Left ventricle myocardium superior (tissue), 1 donor: ENCODE data around the gene SLCO3A1. TPM values are rescaled to one million over a fixed set of nuclear protein-coding genes. Genes with fewer than 3 reads are reported as not detected.

Experiments used
- ATAC-seq: fragments of 200-7000 bp; cut with Tn5 transposase; one replicate; pipeline ENCODE4 v1.9.1; 2020; ENCODE audit warnings: mild to moderate bottlenecking, moderate library complexity
- DNase-seq: peaks from one replicate; pipeline ENCODE4 v3.0.0-alpha.2; 2020
- intact Hi-C: fragments of 100-400 bp; cut with micrococcal nuclease; formaldehyde crosslinking; loops from one replicate; pipeline ENCODE4 v1.11.0; 2022
- total RNA-seq: library from RNA; stranded (reverse); fragmentation: NEBNext Ultra II Directional; extraction: Animal tissue kit (Norgen Biotek cat#: 25700); gene quantifications from one replicate; pipeline ENCODE4 v1.2.1, GENCODE V29; 2021
- donor health status: DM: no; HTN: yes; CAD: no; lungs with severe emphysema.

SLCO3A1 gene
- total RNA-seq, 1 donor from 2014 or later = 52.8 TPM

DNA sequence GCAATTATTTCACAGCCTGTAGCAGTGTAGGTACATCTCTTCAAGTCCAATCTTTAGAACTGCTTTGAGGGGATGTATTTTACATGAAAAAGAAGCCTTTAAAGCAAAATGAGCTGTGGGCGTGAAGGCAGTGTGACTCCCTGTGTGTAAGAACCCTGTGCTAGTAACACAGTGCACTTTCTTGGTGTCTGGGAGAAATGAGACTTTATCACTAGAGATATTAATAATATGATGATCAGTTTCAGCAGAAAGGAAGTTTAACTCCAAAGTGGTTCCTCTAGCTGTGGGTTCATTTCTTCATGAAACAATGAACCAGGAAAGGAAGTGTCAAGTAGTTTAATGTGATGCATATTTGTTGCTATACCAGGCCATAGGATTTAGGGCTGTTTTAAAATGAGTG, 41.5 kb downstream of the SLCO3A1 start:
- DNase-seq (no peak), ATAC-seq (no peak)
- intact Hi-C loops = no loop called here

DNA sequence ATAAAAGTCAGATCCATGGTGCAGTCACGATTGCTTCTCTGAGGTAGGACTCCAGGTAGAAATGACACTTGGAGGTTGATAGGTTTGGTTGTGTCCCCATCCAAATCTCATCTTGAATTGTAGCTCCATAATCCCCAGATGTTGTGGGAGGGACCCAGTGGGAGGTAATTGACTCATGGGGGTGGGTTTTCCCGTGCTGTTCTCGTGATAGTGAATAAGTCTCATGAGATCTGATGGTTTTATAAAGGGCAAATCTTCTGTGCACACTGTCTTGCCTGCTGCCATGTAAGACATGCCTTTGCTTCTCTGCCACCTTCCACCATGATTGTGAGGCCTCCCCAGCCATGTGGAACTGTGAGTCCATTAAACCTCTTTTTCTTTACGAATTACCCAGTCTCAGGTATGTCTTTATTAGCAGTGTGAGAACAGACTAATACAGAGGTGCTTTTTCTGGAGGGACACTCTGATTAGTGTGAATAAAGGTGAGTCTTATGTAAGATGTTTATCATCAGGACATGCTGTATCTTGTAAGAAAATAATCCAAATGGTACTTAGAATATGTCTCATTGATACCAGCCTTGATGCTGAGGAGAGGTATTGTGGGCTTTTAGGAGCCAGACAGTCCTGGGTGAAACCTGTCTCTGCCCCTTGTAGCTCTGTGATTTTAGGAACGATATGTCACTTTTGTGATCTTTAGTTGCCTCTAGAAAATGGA, 43.0 kb downstream of the SLCO3A1 start:
- DNase-seq = no peak
- no peak for ATAC-seq
- intact Hi-C loops = no loop called here

DNA sequence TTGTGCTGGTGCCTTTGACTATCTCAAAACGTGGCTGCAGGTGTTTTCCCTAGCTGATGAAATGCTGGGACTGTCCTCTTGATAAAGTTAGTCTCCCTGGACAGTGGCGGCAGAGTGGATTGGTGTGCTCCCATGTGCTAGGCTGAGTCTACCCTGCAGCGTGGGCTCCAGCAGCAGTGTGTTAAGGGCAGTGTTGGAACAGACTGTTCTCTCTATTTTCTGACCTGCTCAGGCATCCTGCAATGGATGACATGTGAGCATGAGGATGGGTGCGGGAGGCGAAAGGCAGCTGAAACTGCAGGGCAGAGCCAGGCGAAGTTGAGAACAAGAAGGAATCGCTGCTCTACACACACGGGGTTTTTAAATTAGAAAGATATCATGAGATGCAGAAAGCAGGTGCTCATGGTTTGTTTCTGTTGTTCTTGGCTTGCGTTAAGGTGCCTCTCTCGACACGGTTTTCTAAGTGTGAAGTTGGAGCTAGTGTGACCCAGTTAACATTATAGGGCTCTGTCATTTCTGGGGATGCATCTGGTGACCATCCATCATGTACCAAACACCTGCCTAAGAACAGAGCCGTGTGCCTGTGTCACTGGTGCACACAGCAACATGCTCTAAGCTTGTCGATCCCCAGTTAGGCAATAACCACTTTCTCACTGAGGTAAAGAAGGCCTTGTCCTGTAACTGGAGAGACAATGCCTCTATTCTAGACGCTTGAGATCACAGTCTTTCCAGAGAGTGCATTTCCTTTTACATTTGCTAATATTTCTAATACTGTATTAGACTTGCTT, 44.3 kb downstream of the SLCO3A1 start:
- ATAC-seq = peak; percentile 94
- intact Hi-C loops = no loop called here
- DNase-seq = peak; percentile 61

DNA sequence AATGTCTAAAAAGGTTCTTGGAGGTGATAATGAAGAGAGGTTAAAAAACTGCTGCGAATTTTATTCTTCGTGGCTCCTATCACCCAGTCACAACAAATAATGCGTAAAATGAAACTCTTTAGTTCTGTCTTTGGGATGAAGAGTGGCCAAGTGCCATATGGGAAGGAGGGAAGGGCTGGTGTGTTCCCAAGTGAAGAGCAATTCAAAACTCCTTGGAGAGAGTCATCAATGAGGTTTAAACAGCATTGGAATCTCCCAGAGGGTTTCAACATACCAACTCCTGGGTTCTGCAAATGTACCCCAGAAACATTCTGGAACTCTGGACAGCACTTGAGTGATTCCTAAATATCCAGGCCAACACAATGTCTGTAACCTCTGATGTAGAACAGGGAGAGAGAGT, 45.3 kb downstream of the SLCO3A1 start:
- intact Hi-C loops = no loop called here
- DNase-seq (no peak), ATAC-seq (no peak)

DNA sequence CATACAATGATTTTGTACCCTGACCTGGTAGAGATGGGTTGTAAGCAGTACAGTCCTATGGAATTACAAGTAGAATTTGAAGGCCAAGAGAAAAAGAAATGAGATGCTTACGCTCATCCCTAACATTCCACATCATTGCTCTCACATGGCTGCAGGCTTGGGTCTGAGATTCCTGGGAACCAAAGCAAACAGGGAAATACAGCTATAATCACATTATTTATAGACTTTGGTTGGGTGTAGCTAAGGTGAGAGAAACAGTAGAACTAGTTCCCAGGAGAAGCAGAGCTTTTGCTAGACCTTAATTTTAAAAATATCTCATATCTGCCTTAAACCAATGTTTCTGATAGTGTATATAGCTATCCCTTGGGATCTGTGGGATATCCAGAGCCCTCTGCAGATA, 51.4 kb downstream of the SLCO3A1 start:
- ATAC-seq (no peak), DNase-seq (no peak)
- intact Hi-C loops = no loop called here

DNA sequence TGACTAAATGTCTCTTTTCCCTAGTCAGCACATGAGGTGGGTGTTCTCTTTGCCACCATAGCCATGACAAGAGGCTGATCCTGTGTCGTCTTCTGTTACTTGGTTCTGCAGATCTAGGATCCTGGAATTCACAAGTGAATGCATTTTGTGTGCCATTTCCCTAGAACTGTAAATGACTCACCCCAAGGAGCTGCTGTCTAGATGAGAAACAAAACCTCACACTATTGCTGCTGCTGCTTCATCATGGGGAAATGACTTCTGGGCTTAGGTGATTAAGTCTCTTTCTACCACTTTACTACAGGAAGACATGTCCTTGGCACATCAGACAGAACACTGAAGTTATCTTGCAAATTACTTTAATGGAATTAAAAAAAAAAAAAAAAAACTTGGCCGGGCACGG, 54.9 kb downstream of the SLCO3A1 start:
- DNase-seq = no peak
- intact Hi-C loops = no loop called here
- no peak for ATAC-seq

DNA sequence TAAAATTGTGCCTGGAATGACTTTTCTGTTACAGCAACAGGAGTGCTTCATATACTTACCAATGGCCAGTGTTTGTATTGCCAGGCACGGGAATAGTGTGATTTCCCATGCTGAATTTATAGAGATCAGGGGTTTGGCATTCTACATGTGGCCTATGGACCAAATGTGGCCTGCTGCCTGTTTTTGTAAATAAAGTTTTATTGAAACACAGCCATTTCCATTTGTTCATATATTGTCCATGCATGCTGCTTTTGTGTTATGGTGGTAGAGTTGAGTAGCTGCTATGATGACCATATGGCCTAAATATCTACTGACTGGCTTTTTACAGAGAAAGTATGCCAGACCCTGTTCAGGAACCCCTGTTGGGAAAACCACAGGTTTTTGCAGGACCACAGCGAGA, 55.6 kb downstream of the SLCO3A1 start:
- ATAC-seq (no peak), DNase-seq (no peak)
- intact Hi-C loops = no loop called here

DNA sequence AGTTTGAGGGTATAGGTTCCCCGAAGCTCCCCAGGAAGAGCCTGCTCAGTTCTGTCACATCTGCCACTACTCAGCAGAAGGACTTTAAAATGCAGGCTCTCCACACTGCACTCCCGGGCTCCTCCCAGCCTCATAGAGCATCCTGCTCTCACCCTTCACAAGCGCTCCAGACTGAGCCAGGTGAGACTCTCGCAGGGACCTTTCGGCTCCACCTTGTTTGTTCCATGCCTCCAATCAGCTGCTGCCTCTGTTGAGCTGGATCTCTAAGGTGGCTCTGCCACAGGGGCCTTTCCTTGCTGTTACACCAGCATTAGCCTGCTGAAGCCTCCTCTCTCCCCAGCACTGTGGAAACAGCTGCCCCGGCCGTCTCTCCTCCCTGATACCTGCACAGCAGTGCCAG, 56.1 kb downstream of the SLCO3A1 start:
- no peak for DNase-seq
- no peak for ATAC-seq
- intact Hi-C loops = no loop called here

DNA sequence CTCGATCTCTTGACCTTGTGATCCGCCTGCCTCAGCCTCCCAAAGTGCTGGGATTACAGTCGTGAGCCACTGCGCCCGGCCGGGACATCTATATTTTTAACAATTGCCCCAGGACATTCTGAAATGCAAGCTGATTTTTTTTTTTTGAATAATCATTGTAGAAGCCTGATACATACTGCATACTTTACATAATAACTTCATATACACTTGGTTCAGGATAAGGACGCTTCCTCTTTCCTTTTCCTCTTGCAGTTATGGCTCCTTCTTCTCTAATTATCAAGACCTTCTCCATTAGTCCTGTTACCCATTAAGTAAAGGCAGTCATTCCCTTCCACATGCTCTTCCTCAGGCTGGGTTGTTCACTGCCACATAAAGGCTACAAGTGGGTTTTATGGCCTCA, 58.3 kb downstream of the SLCO3A1 start:
- DNase-seq (no peak), ATAC-seq (no peak)
- intact Hi-C loops = no loop called here

DNA sequence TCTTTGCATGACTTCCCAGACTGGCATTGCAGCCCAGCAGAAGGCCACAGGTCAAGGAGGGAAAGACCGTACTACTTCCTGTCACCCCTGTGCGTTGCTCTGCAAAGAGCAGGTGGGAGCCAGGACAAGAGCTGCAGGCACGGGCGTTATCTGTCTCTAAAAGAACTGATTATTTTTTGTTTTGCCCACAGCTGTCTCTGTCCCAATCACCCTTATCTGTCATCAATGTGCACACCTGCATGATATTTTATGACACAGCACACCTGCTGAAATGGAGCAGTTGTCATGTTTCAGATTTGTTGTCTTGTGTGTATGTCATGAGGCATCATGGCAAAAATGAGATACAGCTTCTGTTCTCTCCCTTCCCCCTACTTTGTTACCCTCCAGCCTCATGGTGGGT, 58.8 kb downstream of the SLCO3A1 start:
- ATAC-seq = no peak

DNA sequence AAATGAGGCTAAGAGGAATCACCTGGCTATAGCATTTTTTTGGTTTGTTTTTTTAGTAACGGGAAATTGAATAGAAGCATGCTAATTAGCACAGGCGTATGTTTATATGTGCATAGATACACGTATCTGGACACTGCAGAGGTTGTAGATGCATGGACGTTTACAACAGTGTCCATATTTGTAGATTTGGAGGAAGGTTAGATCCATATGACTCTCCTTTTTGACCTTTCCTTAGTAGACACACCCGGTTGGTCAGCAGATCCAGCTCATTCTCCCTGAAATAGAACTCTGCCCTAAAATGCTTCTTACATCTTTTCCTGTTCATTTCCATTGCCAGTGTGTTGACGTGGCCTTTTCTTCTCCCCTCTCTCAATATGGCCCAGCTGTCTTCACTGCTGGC, 60.1 kb downstream of the SLCO3A1 start:
- ATAC-seq (peak; percentile 31), DNase-seq (no peak)
- intact Hi-C loops = no loop called here

More for the DNA sequence above, 58.8 kb downstream of the SLCO3A1 start:
- DNase-seq = no peak
- intact Hi-C loops = no loop called here

DNA sequence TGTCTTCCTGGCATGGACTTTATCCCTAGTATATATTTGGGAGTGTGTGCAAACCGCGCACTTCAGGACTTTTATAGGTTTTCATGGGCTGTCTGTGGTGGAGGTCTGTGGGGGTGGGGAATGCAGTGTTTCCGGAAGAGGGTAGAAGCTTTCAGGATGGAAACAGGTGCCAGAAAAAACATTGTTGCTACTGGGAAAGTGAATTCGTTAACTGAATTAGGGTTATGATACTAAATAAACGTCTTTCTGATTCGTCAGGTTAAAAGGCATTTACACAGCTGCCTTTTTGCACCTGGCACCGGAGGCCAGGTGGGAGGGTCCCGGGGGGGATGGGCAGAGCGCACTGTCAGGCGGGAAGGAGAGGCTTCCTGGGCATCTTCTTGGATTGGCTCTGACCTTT, 62.1 kb downstream of the SLCO3A1 start:
- ATAC-seq (no peak), DNase-seq (no peak)
- intact Hi-C loops = no loop called here

DNA sequence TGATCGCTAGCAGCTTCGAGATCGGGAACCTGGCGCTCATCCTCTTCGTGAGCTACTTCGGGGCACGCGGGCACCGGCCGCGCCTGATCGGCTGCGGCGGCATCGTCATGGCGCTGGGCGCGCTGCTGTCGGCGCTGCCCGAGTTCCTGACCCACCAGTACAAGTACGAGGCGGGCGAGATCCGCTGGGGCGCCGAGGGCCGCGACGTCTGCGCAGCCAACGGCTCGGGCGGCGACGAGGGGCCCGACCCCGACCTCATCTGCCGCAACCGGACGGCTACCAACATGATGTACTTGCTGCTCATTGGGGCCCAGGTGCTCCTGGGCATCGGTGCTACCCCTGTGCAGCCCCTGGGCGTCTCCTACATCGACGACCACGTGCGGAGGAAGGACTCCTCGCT, 62.5 kb downstream of the SLCO3A1 start:
- ATAC-seq = no peak
- intact Hi-C loops = no loop called here
- no peak for DNase-seq

DNA sequence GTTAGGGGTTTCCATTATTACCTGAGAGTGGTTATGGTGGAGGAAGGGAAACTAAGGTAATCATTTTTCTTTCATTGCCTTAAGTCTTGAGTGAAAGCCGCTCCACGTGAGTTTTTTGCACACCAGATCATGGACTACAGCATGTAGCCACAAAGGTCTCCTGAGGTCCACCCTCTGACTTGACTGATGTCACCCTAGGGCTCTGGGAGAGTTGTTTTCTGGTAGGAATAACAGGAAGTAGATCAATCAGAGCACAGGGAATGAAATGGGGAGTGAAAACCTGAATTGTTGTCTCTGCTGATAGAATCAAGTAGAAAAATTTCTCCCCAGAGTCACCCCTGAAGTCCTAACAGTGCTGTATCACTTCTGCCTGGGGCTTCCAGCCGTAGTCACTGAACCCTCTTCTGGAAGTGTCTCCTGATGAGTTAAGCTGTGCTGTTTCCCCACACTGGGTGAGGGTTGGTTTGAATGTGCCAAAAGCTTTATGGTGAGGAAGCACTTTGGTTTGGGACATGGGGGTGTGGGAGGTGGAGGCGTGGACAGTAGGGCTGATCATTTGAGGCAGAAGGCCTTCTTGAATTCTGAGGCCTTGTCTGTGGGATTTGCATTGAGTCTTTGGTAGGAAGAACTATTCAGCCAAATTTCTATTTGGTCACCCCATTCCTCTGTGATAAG, 64.3 kb downstream of the SLCO3A1 start:
- intact Hi-C loops = no loop called here
- no peak for ATAC-seq
- no peak for DNase-seq

DNA sequence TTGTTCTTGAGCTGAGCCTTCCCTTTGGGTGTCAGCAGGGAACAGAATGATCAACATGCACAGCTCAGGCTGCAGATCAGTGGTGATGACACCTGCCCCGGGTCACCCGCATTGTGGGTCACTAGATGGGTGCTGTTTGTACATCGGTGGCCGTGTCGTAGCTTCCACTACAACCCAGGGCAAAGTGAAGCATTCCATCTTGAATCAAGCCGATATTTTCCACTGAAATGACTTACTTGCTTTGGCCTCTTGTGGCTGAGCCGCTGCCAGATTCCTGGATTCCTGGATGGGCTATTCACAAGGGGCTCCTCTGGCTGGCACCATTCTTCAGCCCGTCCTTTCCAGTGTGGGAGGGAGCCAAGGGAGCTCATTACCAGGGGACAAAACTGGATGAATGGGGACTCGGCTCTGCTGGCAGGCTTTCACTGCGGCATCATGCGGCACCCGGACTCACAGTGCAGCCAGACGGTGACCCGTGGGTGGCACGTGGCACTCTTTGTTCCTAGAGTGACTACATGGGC, 65.6 kb downstream of the SLCO3A1 start:
- peak; percentile 87 for ATAC-seq
- intact Hi-C loops = no loop called here
- peak; percentile 80 for DNase-seq

DNA sequence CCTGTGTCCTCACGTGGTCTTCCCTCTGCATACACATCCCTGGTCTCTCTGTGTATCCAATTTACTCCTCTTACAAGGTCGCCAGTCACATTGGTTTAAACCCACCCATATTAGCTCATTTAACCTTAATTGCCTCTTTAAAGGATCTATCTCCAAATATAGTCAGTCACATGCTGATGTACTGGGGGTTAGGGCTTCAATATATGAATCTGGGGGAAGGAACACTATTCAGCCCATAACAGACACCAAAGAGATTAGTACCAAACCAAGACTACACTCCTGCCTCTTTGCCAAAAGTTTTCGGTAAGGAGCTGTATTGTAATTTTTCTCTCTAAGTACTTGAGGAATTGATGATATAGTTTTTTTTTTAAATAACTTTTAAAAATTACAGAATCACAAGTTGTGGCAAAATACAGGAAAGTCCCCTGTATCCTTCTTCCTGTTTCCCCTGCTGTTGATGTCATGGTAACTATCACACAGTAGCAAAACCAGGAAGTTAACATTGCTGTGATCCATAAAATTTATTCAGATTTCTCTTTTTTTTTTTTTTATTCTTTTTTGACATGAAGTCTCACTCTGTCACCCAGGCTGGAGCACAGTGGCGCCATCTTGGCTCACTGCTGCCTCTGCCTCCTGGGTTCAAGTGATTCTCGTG, 67.8 kb downstream of the SLCO3A1 start:
- ATAC-seq = no peak
- DNase-seq = no peak
- intact Hi-C loops = loop anchor here (10.0 kb wide), 1 partner anchor 67 kb away; the partner anchor contains the start of gene SLCO3A1

DNA sequence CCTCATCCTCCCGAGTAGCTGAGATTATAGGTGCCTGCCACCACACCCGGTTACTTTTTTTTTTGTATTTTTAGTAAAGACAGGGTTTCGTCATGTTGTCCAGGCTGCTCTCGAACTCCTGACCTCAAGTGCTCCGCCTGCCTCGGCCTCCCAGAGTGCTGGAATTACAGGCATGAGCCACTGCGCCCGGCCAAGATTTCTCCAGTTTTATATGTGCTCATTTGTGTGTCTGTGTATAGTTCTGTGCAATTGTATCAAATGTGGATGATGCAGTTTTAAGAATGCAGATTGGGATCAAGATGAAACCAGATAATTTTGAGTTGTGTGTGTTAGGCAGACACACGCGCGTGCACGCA, 68.3 kb downstream of the SLCO3A1 start:
- DNase-seq (no peak), ATAC-seq (no peak)
- intact Hi-C loops = loop anchor here (10.0 kb wide), 1 partner anchor 67 kb away; the partner anchor contains the start of gene SLCO3A1

DNA sequence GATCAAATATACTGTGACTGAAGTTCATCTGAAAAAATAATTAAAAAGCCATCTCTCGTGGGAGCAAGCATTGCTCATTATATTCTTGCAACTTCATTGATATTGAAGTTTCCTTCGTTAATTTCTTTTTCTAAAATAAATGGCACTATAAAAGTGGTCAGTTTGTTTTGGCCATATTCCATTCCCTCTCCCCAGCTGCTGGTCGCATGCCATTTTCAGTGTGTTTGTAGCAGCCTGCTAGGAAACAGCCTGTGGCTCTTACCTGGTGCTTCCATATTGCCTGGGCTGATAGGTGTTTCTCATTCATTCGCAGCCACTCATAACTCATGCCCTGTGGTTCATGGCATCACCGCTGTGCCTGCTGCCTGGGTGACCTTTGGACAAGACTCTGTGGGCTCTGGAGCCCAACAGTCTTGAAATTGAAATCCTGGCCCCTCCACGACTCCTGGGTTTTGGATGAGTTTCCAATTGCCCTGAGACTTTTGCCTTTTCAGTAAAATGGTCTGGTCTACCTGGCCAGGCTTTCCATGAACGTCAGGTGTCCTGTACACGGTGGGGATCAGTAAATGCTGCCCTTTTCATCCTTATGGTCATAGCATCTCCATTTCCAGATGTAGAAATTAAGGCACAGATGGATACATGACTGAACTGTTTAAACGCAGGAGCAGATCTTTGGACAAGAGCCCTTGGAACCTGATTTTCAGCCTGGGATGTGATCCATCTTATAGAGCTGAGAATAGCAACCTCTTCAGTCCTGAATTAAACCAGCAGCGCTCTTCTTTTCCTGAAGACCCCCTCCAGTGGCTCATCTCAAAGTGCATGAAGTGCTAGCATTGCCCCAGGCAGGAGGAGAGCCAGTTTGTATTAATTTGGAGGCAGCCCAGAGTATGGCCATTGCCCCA, 69.4 kb downstream of the SLCO3A1 start:
- no peak for DNase-seq
- peak; percentile 24 for ATAC-seq
- intact Hi-C loops = loop anchor here (10.0 kb wide), 1 partner anchor 68 kb away; the partner anchor contains the start of gene SLCO3A1
